IPS-11a (cell line): Measurements from ENCODE around the gene UTF1.

Source experiments
- H3K4me3 ChIP-seq: one replicate; pipeline ENCODE4 v1.5.1; 2013; ENCODE audit warnings: low read depth, low read length, control low read depth

UTF1 gene

DNA sequence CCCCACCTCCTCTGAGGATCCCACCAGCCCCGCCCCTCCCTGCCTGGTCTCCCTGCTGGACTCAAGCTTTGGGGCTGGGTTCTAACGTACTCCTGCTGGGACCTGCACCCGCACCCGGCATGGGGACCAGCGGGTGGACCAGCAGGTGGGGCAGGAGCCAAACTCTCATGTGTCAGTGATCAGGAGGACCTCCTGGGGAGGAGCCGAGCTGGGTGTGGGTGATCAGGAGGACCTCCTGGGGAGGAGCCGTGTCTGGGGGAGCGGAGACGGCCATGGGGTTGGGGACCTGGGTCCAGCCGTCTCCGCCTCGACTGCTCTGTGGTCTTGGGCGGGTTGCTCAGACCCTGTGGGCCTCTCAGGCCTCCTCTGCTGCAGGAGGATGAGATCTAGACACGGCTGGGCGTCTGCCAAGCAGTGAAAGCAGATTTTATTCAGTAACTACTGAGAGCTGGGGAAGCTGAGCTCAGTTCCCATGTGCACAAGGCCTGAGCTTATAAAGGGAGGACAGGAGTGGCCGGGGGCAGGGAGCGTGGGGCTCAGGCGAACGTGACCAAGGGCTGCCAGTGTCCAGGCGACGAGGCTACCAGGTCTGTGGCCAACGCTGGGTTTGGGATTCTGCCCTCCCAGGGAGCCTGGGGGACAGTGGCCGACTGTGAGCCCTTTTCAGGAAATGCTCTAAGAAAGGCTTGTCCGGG lies 33.6 kb upstream of the UTF1 start:
- no peak overlapping the region for H3K4me3 ChIP-seq

DNA sequence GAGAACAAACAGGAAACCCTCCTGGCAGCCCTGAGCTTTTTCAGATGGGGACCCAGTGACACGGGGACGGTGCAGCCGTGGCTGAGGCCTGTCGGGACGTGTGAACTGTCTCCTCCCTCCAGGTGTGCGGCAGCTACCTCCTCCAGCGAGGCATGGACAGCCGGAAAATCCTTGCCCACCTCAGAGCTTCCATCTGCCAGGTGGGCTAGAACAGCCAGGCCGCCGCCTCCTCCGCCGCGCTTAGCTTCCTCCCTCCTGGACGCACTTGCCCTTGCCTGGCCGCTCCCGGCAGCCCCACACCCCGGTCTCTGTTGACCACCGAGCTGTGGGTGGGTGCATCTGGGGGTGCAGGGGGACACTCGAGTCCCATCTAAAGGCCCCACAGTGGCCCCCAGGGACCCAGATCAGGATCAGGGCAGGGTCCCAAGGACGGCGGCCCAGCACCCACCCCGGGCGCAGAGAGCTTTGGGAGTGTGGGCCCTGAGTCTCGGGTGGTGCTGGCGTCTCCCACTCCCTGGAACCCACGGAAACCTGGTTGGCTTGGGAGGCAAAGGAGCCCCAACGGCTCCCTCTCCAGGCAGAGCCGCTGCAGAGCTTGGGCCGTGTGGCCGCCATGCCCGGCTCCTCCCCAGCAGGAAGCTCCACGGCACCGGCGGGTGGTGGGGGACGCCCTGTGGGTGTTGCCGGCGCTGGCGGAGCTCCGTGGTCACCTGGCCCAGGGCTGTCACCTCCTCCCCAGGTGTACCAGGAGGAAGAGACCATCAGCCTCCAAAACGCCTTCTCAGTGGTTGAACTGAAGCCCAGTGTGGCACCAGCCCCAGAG lies 32.9 kb upstream of the UTF1 start:
- no peak overlapping the region for H3K4me3 ChIP-seq

DNA sequence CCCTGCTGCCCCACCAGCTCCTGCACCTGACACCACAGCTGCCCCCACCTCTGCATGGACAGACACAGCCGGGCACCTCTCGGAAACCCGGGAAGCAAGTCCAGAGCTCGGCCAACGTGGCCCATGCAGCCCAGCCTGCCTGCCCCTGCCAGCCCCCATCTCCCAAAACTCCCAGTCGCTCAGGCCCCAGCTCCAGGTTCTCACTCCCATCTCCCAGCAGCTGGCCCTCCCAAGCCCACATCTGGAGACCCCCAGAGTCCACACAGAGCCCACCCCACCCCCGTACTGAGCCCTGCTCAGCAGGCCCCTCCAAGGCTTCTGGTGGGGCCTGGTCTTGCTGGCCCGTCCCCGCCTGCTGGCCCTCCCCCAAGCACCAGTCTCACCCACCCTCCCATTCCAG lies 32.2 kb upstream of the UTF1 start:
- H3K4me3 ChIP-seq: no peak overlapping the region

DNA sequence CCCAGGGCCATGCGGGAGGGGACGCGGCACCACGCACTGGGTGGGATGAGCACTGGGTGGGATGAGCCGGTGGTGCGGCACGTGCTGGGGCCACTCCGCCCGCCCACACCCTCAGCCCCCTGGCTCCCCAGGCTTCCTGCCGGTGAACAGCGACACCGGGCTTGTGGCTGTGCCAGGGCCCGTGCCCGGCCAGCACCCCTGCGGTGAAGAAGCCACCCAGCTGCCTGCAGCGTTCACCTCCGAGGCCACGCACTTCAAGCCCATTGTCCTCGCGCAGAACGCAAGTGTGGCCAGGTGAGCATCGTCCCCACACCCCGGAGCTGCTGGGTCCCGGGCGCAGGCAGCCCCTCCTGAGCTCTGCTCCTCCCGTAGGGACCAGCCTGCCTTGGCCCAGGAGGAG lies 31.8 kb upstream of the UTF1 start:
- no peak overlapping the region for H3K4me3 ChIP-seq

DNA sequence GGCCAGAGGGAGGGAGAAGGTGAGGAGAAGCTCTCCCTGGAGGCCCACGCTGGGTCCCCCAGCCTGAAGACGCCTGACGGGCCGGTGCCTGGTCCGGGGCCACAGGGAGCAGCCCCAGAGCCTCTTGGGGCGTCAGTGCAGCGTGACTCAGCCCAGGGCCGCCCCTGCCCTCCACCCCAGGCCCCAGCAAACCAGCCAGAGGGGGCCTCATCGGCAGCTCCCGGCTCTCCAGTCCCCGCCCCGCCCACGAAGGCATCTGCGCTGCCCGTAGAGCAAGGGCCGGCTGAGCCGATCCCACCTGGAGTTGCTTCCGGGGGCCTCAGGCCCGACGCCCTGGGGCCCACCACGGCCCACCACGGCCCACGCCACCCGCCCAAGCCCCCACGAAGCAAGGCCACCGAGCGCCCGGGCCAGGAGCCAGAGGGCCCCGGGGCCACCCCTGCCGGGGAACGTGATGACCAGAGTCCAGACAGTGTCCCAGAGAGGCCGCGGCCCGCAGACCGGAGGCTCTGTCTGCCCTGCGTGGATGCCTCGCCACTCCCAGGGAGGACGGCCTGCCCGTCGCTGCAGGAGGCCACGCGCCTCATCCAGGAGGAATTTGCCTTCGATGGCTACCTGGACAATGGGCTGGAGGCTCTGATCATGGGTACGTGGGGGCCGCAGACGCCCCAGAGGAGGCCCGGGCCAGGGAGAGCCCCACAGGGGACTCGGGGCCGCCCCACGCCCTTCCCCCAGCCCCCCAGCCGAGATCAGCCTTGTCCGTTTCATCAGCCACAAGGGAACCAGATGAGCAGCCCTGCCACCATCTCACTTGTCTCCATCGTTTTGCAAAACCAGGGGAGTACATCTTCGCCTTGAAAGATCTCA lies 31.2 kb upstream of the UTF1 start:
- H3K4me3 ChIP-seq: no peak overlapping the region

DNA sequence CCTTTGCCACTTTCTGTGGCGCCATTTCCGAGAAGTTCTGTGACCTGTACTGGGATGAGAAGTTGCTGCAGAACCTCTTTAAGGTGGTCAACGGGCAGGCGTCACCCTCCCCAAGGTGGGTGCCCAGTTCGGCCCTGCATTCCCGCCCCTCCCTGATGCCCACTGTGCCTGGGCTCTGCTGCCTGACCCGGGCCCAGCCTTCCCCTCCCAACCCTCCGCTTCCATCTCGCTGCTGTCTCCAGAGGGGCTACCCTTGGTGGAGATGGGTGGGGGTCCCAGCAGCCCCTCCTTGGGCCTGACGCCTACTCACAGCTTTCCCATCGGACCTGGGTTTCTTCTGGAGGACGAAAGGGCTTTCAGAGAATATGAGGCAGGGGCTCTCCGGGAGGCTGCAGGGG lies 30.5 kb upstream of the UTF1 start:
- H3K4me3 ChIP-seq: no peak overlapping the region

DNA sequence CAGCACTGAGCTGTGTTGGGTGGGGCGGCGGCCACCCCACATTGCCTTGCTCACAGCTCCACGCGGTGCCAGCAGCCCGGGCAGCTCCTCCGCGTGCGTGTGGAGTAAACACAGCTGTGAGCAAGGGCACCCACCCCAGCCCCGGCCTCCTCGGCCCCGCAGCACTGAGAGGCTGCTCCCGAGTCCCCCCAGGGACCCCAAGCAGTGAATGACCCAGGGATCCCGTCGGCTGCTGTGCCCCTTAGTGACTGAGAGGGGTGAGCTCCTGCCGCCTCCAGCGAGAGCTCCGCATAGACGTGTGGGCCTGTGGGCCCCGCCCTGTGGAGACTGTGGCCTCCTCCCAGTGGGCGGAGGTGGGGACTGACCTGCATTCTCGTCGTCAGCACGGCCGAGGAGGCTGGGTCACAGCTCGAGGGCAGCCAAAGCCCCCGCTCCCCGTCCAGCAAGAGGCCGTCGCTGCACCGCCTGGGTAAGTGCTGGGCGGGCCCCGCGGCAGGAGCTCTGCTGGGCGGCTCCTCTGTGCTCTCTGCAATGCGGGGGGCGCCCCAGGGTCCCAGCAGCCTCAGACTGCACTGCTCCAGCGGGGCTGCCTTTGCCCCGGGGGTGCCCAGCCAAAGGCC lies 29.9 kb upstream of the UTF1 start:
- no peak overlapping the region for H3K4me3 ChIP-seq

DNA sequence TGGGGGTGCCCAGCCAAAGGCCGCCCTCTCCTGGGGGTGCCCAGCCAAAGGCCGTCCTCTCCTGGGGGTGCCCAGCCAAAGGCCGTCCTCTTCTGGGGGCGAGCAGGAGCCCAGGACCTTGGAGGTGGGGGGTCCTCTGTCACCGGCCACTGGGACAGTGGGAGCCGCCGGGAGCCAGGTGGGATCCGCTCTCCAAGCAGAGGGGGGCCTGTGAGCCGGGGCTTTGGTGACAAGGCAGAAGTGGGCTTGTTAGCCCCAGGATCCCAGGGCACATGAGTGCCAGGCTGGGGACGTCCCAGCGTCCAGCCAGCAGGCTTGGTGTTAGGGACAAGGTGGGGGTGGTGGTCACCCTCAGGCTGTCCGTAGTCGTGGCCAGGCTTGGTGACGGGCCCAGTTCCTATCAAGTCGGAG lies 29.4 kb upstream of the UTF1 start:
- H3K4me3 ChIP-seq: no peak overlapping the region

DNA sequence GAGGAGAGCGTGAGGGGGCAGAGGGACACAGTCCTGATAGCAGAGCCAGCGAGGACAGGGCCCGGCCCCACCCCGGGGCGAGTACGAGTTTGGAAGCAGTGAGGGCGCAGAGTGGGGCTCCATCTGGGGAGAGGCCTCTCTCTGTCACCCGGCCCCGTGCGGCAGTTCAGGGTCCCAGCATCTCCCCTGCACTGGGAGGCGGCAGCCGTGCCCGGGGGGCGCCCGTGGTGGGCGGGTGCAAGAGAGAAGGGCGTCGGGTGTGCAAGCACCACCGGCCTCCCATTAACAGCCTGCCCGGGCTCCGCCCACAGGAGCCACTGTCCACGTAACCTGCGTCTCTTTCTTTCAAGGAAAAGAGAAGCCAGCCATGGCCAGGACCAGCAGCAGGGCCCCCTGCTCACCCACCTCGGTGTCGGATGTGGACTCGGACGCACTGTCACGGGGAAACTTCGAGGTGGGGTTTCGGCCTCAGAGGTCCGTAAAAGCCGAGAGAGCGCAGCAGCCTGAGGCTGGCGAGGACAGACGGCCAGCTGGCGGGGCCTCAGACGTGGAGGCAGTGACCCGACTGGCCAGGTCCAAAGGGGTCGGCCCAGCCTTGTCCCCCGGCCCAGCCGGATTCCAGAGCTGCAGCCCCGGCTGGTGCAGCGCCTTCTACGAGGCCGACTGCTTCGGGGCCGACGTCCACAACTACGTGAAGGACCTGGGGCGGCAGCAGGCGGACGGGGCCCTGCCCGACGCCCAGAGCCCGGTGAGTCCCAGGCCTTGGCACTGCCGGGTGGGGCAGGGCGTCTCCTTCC lies 28.7 kb upstream of the UTF1 start:
- no peak overlapping the region for H3K4me3 ChIP-seq

DNA sequence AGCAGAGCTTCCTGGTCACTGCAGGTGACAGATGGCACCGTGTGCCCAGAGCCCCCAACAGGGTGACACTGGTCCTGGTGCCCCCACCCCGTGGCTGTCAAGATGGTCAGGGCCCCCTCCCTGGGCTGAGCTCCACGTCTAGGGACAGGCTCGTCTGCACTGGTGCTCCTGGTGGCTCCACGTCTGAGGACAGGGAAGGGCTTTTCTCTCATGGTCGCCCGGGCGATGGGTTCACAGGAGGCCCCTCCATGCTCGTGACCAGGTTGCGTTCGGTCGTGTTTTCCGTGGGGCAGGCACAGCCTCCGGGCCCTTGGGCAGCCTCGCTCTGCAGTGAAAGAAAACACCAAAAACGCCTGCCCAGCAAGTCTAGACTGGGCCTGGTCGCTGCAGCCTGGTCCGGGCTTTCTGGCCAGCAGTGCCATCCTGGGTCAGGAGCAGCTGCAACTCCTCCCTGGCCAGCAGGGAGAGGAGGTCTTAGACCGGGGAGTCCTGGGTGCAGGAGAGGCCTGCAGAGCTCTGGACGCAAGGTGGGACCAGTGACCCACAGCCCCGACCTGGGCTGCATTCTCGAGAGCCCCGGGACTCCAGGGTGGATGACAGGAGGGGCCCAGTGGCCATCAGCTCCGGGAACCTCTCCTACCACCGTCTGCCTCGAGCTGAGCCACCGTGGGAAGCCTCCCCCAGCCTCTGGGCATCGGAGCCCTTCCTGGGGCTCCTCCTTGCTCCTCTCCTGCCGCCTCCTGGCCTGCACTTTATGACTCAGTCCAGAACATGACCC lies 27.9 kb upstream of the UTF1 start:
- H3K4me3 ChIP-seq: no peak overlapping the region

DNA sequence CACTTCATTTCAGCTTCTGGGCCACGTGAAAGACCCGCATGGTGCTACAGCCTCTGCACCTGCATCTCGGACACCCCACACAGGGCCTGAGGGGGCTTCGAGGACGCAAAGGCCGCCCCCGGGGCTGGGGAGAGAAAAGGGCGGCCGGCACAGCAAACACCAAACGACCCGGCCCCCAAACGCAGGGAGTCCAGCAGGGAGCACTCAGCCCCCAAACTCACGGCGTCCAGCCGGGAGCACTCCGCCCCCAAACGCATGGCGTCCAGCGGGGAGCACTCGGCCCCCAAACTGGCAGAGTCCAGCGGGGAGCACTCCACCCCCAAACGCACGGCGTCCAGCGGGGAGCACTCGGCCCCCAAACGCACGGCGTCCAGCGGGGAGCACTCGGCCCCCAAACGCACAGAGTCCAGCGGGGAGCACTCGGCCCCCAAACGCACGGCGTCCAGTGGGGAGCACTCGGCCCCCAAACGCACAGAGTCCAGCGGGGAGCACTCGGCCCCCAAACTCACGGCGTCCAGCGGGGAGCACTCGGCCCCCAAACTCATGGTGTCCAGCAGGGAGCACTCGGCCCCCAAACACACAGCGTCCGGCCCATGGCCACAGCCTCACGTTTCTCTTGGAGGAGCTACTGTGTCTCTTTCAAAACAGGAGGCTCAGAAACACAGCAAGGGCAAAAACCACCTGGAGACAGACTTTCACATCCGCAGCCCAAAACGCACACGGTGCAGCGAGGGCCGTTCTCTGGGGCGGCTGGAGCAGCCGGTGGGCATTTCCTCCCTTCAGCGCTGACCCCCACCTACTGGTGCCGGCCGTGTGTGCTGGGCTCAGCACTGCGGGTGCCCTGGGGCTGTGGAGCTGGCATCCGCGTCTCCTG lies 27.0 kb upstream of the UTF1 start:
- H3K4me3 ChIP-seq: no peak overlapping the region

DNA sequence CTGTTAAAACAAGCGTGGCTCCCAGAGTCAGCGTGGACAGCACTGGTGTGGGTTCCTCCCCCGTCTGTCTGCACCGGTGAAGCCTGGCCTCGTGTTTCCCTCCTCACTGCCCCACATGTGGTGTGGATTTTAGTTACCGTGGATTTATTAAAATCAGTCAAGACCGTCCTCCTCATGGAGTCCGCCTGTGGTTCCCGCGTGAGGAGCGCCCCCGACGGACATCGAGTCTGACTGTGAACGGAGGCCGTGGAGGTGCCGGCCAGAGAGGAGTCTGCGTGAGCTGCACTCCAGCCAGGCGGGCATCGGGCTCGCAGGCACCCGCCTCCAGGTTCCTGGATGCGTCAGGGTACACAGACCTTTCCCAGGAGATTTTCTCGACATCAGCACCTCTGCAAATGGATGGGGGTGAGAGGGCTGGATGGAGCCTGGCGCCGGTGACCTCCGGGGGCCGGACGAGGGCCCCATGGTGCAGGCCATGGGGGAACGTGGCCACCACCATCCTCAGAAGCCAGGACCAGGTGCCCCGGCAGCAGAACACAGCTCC lies 26.3 kb upstream of the UTF1 start:
- no peak overlapping the region for H3K4me3 ChIP-seq

DNA sequence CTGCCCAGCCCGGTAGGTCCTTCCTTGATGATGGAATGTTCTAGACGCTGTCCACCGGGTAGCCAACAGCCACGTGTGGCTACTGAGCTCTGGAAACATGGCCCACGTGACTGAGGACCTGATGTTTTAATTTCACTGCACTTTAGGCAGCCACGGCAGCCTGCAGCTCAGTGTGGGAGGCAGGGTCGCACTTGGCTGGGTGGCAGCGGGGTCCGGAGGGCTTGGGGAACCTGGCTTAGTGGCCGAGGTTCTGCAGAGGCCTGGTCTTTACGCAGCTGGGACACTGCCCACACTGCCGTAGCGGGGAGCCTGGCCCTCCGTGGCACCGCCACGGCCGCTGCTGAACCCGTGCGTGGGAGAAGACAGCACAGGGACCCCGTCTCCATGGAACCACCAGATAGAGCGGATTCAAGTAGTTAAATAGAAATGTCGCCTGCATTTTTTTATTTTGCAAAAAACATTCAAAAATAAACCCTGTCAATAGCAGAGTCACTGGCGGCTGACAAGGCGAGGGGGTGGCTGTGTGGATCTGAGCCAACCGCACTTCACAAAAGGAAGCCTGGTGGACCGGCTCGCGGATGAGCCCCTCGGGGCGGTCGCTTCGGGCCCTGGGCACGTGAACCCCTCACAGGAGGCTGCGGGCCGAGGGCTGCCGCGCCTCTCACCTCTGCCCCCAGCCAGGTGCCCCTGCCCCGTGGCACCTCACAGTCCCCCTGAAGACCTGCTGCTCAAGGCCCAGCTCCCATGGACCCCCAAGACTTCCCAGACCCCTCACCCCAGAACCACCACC lies 25.6 kb upstream of the UTF1 start:
- no peak overlapping the region for H3K4me3 ChIP-seq

DNA sequence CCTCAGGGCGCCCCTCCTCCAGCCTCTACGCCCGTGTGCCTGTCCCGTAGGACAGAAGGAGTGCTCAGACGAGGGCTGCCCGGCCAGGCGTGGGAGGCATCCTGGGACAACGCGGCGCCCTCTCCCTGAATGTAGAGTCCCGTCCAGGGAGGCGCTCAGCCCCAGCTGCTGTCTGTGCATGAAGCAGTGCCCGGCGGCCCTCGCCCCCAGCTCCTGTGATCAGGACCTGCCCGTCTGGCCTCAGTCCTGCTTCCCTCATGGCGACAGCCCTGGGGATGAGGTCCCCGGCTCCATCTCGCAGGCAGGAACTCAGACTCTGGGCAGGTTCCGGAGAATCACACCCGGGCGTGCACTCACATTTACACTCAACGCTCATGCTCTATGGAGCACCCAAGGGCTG lies 24.9 kb upstream of the UTF1 start:
- no peak overlapping the region for H3K4me3 ChIP-seq

DNA sequence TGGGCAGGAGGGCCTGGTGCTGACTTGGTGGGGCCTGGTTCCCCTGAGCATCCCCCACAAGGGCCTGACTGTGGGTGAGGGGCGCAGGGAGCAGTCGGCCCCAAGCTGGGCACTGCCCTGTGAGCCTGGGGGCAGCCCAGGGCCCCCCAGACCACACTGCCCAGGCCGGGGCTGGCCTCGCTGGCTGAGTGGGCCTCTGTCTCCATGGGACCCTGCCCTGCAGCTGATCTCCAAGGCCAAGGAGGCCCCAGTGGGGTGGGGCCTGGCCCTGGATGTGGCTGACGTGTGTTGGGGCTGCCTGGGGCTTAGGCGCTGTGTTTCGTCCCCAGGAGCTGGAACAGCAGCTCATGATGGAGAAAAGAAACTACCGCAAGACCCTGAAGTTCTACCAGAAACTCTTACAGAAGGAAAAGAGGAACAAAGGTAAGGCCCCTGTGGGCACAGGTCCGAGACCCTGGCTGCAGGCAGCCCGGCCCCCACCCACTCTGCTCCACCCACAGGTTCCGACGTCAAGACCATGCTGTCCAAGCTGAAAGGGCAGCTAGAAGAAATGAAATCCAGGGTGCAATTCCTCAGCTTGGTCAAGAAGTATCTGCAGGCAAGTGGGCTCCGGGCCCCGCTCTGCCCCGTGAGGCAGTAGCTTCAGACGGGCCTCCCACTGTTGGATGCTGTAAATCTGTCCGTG lies 23.5 kb upstream of the UTF1 start:
- H3K4me3 ChIP-seq: no peak overlapping the region

DNA sequence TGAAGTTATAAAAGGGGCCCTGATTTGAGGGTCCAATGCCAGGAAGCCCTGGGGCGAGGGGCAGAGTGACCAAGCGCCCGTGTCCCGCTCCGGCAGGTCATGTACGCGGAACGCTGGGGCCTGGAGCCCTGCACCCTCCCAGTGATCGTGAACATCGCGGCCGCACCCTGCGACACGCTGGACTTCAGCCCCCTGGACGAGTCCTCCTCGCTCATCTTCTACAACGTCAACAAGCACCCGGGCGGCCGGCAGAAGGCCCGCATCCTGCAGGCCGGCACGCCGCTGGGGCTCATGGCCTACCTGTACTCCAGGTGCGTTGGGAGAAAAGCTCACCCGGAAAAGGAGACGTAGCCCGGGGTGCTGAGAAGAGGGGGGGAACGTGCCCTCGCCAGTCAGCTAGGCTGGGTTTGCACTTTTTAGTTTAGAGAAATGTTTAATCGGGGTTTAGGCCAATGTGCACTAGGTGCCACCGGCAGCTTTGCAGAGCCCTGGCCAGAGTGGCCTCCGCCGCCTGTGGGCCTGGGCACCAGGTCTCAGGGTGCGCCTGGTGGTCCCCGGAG lies 22.9 kb upstream of the UTF1 start:
- no peak overlapping the region for H3K4me3 ChIP-seq

DNA sequence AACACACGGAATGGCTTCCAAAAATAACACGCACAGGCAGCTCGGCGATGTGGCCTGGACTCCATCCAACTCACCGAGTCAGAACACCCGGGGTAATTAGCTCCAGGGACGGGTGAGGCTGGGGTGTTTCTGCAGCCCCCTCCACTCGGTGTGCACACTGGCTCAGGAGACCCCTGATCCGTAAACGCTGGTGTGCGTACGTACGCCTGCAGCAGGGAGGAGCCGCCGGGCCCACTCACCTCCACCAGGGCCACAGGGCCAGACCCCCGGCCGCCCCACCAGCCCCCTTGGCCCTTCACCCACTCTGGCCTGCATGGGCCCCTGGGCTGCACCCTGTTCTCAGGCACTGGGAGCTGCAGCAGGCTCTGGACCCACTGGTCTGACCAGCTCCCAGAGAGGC lies 22.4 kb upstream of the UTF1 start:
- no peak overlapping the region for H3K4me3 ChIP-seq
